H9 (cell line): ENCODE measurements around the gene SMIM3. TPM values are rescaled to one million over a fixed set of nuclear protein-coding genes. Genes with fewer than 3 reads are reported as not detected.
A peak's percentile ranks its signal among the peaks of the same experiment; 100 is the strongest.

Experiments
- DNase-seq: peaks from one replicate; pipeline ENCODE4 v3.0.0-alpha.2; 2017
- H2AFZ ChIP-seq: one replicate; pipeline ENCODE4 v1.6.1; 2013; ENCODE audit warnings: mild to moderate bottlenecking, low read length, control low read depth, moderate library complexity
- H2AK5ac ChIP-seq: 2 replicates; pipeline ENCODE4 v1.6.1; 2013; ENCODE audit warnings: low read length, control low read depth, mixed read lengths; ENCODE audit not compliant: insufficient read length
- H2BK120ac ChIP-seq: one replicate; pipeline ENCODE4 v1.6.1; 2013; ENCODE audit warnings: low read depth, mild to moderate bottlenecking, low read length, control low read depth, inconsistent platforms; ENCODE audit not compliant: poor library complexity, severe bottlenecking
- H2BK12ac ChIP-seq: 2 replicates; pipeline ENCODE4 v1.6.1; 2013; ENCODE audit warnings: low read length, control low read depth, mixed read lengths, low read depth; ENCODE audit not compliant: insufficient read length
- H2BK15ac ChIP-seq: 2 replicates; pipeline ENCODE4 v1.6.1; 2013; ENCODE audit warnings: low read depth, low read length, control low read depth
- H2BK20ac ChIP-seq: one replicate; pipeline ENCODE4 v1.6.1; 2013; ENCODE audit warnings: low read depth, mild to moderate bottlenecking, low read length, control low read depth, inconsistent platforms; ENCODE audit not compliant: poor library complexity, severe bottlenecking
- H2BK5ac ChIP-seq: 2 replicates; pipeline ENCODE4 v1.6.1; 2013; ENCODE audit warnings: low read length, control low read depth, mixed read lengths; ENCODE audit not compliant: insufficient read length
- H3K14ac ChIP-seq: 2 replicates; pipeline ENCODE4 v1.6.1; 2013; ENCODE audit warnings: low read length, control low read depth; ENCODE audit not compliant: insufficient read depth
- H3K18ac ChIP-seq: 2 replicates; pipeline ENCODE4 v1.6.1; 2013; ENCODE audit warnings: low read depth, mild to moderate bottlenecking, mixed read lengths, low read length, control low read depth; ENCODE audit not compliant: insufficient read length
- H3K23ac ChIP-seq: 2 replicates; pipeline ENCODE4 v1.6.1; 2013; ENCODE audit warnings: low read length, control low read depth, mixed read lengths, low read depth; ENCODE audit not compliant: insufficient read length
- H3K23me2 ChIP-seq: 2 replicates; pipeline ENCODE4 v1.6.1; 2013; ENCODE audit warnings: low read depth, mild to moderate bottlenecking, mixed read lengths, low read length, control low read depth; ENCODE audit not compliant: insufficient read length, poor library complexity, severe bottlenecking
- H3K27ac ChIP-seq: 2 replicates; pipeline ENCODE4 v1.5.1; 2013; ENCODE audit warnings: low read length, control low read depth, mixed read lengths, low read depth; ENCODE audit not compliant: insufficient read length
- H3K27me3 ChIP-seq: 2 replicates; pipeline ENCODE4 v1.6.1; 2013; ENCODE audit warnings: low read length, control low read depth, inconsistent platforms; ENCODE audit not compliant: insufficient read depth
- H3K4ac ChIP-seq: 2 replicates; pipeline ENCODE4 v1.6.1; 2013; ENCODE audit warnings: low read depth, mild to moderate bottlenecking, control low read depth, inconsistent platforms, low read length, moderate library complexity
- H3K4me1 ChIP-seq: 2 replicates; pipeline ENCODE4 v1.6.1; 2013; ENCODE audit warnings: low read length, control low read depth, inconsistent platforms; ENCODE audit not compliant: insufficient read depth
- H3K4me2 ChIP-seq: 2 replicates; pipeline ENCODE4 v1.6.1; 2013; ENCODE audit warnings: low read length, control low read depth, mixed read lengths; ENCODE audit not compliant: insufficient read length, insufficient read depth
- H3K56ac ChIP-seq: 2 replicates; pipeline ENCODE4 v1.6.1; 2013; ENCODE audit warnings: low read depth, mild to moderate bottlenecking, mixed read lengths, low read length, control low read depth; ENCODE audit not compliant: insufficient read length
- H3K79me1 ChIP-seq: 2 replicates; pipeline ENCODE4 v1.6.1; 2013; ENCODE audit warnings: low read depth, mild to moderate bottlenecking, moderate library complexity, low read length, control low read depth, inconsistent platforms; ENCODE audit not compliant: insufficient read depth, poor library complexity, severe bottlenecking
- H3K79me2 ChIP-seq: 2 replicates; pipeline ENCODE4 v1.6.1; 2013; ENCODE audit warnings: low read length, control low read depth, inconsistent platforms; ENCODE audit not compliant: insufficient read depth
- H3K9ac ChIP-seq: 2 replicates; pipeline ENCODE4 v1.6.1; 2013; ENCODE audit warnings: low read length, control low read depth, mixed read lengths; ENCODE audit not compliant: insufficient read length; ENCODE audit errors: extremely low read depth
- H3K9me3 ChIP-seq: one replicate; pipeline ENCODE4 v1.6.1; 2013; ENCODE audit warnings: low read depth, low read length, inconsistent platforms; ENCODE audit not compliant: control insufficient read depth
- H3T11ph ChIP-seq: one replicate; pipeline ENCODE4 v1.6.1; 2013; ENCODE audit warnings: mild to moderate bottlenecking, low read length, control low read depth, inconsistent platforms
- H4K20me1 ChIP-seq: one replicate; pipeline ENCODE4 v1.6.1; 2013; ENCODE audit not compliant: control insufficient read depth, insufficient read length, insufficient read depth
- H4K5ac ChIP-seq: 2 replicates; pipeline ENCODE4 v1.6.1; 2013; ENCODE audit warnings: low read depth, mild to moderate bottlenecking, mixed read lengths, low read length, control low read depth; ENCODE audit not compliant: insufficient read length
- H4K8ac ChIP-seq: replicated peaks from 2 replicates; pipeline ENCODE4 v1.6.1; 2013; ENCODE audit warnings: low read length, control low read depth, mixed read lengths, low read depth; ENCODE audit not compliant: insufficient read length
- H4K91ac ChIP-seq: 2 replicates; pipeline ENCODE4 v1.6.1; 2013; ENCODE audit warnings: low read depth, mild to moderate bottlenecking, moderate library complexity, mixed read lengths, low read length, control low read depth; ENCODE audit not compliant: insufficient read length
- H3K27ac Mint-ChIP-seq, 3 experiments: 2 replicates in 2 of 3; 3 replicates in 1 of 3; pipeline ENCODE4 v1.8.0; 2020 to 2021; ENCODE audit warnings: mixed read lengths in 3 of 3, mild to moderate bottlenecking in 1 of 3, moderate library complexity in 1 of 3
- H3K27me3 Mint-ChIP-seq: 2 replicates; pipeline ENCODE4 v1.8.0; 2021; ENCODE audit warnings: low read depth, mild to moderate bottlenecking, moderate library complexity, mixed read lengths
- H3K36me3 Mint-ChIP-seq, 3 experiments: 2 replicates in 2 of 3; 3 replicates in 1 of 3; pipeline ENCODE4 v1.8.0; 2020 to 2021; ENCODE audit warnings: low read depth in 3 of 3, mixed read lengths in 3 of 3; ENCODE audit not compliant: insufficient read depth in 1 of 3
- H3K4me1 Mint-ChIP-seq, 2 experiments: 2 replicates each; pipeline ENCODE4 v1.8.0; 2020; ENCODE audit warnings: mixed read lengths in 2 of 2
- H3K4me3 Mint-ChIP-seq, 2 experiments: 2 replicates in 1 of 2; 3 replicates in 1 of 2; pipeline ENCODE4 v1.8.0; 2020 to 2021; ENCODE audit warnings: mild to moderate bottlenecking in 2 of 2, mixed read lengths in 2 of 2, moderate library complexity in 1 of 2
- H3K9me3 Mint-ChIP-seq, 2 experiments: 2 replicates in 1 of 2; 3 replicates in 1 of 2; pipeline ENCODE4 v1.8.0; 2020; ENCODE audit warnings: mild to moderate bottlenecking in 2 of 2, mixed read lengths in 2 of 2, moderate library complexity in 1 of 2
- WGBS: extraction: QIAGEN DNeasy Blood & Tissue Kit; methylation state at CpG from one replicate; pipeline ENCODE4 v1.1.7; 2013; ENCODE audit warnings: missing lambda C conversion rate, low lambda C conversion rate, mixed read lengths; ENCODE audit not compliant: insufficient read length; ENCODE audit errors: extremely low coverage; 5-methylcytosine and 5-hydroxymethylcytosine counted together
- total RNA-seq: library from RNA; stranded (reverse); gene quantifications from 2 replicates; pipeline ENCODE4 v1.2.1, GENCODE V29; 2021
- TF ChIP-seq, protein P1 (sequence below): fragments of 200-600 bp; sonication (generic); conservative IDR thresholded peaks from 3 replicates; pipeline ENCODE4 v1.8.0; 2021; ENCODE audit warnings: antibody characterized with exemption, mild to moderate bottlenecking

Gene SMIM3
- total RNA-seq, 1 experiment from 2014 or later = 42.0 TPM

DNA sequence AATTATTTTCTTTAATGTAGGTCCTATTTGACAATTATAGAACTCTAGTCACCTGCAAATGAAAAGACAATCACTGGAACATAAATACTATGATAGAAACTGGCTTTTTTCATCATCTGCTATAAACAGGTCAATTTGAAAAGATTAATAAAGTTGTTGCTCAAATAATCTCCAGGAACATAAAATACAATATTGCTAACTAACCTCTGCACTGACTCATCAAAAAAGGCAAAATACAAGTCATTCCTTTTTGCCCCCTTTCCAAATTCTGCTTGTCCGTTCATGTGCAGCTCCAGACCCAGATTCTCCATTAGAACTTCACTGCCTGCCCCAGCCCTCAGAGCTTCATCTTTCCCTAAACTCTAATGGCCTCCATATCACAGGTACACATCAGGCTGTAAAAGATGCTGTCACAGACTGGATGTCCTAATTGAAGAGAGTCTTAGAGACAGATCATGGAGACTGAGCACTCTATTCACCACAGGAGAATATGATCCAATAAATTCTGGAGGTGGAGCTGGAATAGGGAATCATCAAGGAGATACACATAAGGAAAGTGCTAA lies 21.4 kb upstream of the SMIM3 start:
- Histone ChIP-seq H2BK5ac (no peak overlapping the region), H3K4me1 (no peaks in the 10 kb centered on the region), H2BK120ac (no peak overlapping the region), H3K79me2 (peaks cover 2% of the 10 kb centered on the region; the same call in 1 of the 2 replicates), H3K14ac (no peak overlapping the region), H3K79me1 (peaks cover 3% of the 10 kb centered on the region), H3K4me2 (no peak overlapping the region), H2BK12ac (no peak overlapping the region), H3K27me3 (no peaks in the 10 kb centered on the region), H3K56ac (no peak overlapping the region), H4K8ac (no peak overlapping the region), H3T11ph (no peak overlapping the region), H3K23ac (no peak overlapping the region), H3K4ac (no peak overlapping the region), H3K27ac (no peak overlapping the region), H2BK15ac (no peak overlapping the region), H2AK5ac (no peak overlapping the region), H4K5ac (no peak overlapping the region), H4K91ac (no peak overlapping the region), H3K18ac (no peak overlapping the region), H3K9me3 (no peaks in the 10 kb centered on the region), H2AFZ (no peak overlapping the region), H3K9ac (no peak overlapping the region), H4K20me1 (no peaks in the 10 kb centered on the region), H2BK20ac (no peak overlapping the region), H3K23me2 (peaks cover 4% of the 10 kb centered on the region)
- Mint-ChIP-seq H3K27ac (no peak overlapping the region), H3K36me3 (peaks cover 36 to 50% (median 38%) of the 10 kb centered on the region in 3 experiments), H3K27me3 (peaks cover 6% of the 10 kb centered on the region), H3K4me1 (peaks cover 4 to 8% of the 10 kb centered on the region in 2 experiments; a peak in 3 of 4 replicates), H3K4me3 (peak overlapping the region; percentile 39 to 41; a peak in 4 of 5 replicates), H3K9me3 (peaks cover 10 to 12% of the 10 kb centered on the region in 2 experiments; a peak in 3 of 5 replicates)
- WGBS = no CpG with 5 or more reads among the region's 1 CpG
- no peak for DNase-seq
- TF ChIP-seq, protein P1, sequence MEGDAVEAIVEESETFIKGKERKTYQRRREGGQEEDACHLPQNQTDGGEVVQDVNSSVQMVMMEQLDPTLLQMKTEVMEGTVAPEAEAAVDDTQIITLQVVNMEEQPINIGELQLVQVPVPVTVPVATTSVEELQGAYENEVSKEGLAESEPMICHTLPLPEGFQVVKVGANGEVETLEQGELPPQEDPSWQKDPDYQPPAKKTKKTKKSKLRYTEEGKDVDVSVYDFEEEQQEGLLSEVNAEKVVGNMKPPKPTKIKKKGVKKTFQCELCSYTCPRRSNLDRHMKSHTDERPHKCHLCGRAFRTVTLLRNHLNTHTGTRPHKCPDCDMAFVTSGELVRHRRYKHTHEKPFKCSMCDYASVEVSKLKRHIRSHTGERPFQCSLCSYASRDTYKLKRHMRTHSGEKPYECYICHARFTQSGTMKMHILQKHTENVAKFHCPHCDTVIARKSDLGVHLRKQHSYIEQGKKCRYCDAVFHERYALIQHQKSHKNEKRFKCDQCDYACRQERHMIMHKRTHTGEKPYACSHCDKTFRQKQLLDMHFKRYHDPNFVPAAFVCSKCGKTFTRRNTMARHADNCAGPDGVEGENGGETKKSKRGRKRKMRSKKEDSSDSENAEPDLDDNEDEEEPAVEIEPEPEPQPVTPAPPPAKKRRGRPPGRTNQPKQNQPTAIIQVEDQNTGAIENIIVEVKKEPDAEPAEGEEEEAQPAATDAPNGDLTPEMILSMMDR = no peak
